ENCODE results near the gene MUC21.

The MUC21 gene

GRCh38 chr6:31025595-31025994 is 42.1 kb downstream of the MUC21 start:
- Histone ChIP-seq H3K79me2 (ENCODE audit: insufficient read depth, low read length) (no peaks in the 10 kb centered on the region), H3K27me3 (ENCODE audit: low read length) (no peaks in the 10 kb centered on the region), H3K9me2 (replicated peaks; ENCODE audit: insufficient read depth, low read length) (no peaks in the 10 kb centered on the region), H3K4me3 (ENCODE audit: insufficient read depth, low read length, poor library complexity, severe bottlenecking) (no peak overlapping the region), H3K9ac (ENCODE audit: low read length) (no peak overlapping the region), H3K36me3 (ENCODE audit: low read length) (no peaks in the 10 kb centered on the region), H4K20me1 (ENCODE audit: low read depth, low read length) (no peaks in the 10 kb centered on the region), H2AFZ (ENCODE audit: low read depth, low read length, severe bottlenecking) (no peak overlapping the region), H3F3A (ENCODE audit: insufficient read depth) (no peaks in the 10 kb centered on the region), H3K27ac (ENCODE audit: low read depth, low read length) (no peak overlapping the region), H3K4me2 (ENCODE audit: low read depth, low read length, poor library complexity, severe bottlenecking) (no peak overlapping the region), H3K9me3 (ENCODE audit: insufficient read depth, low read length) (no peaks in the 10 kb centered on the region)
- TF ChIP-seq CTCF (IDR thresholded peaks at IDR 0.05; ENCODE audit: insufficient read depth, low read length, poor library complexity, severe bottlenecking) (no peak), EZH2phosphoT487 (conservative IDR thresholded peaks at IDR 0.05; ENCODE audit: low read length) (no peak)

- H4K20me1 ChIP-seq (ENCODE audit: low read depth, low read length) = no peaks in the 10 kb centered on the region
Observed at GRCh38 chr6:31031095-31031494, 47.6 kb downstream of the MUC21 start.

GRCh38 chr6:31033075-31033474 is 49.6 kb downstream of the MUC21 start:
- Histone ChIP-seq H3K79me2 (ENCODE audit: insufficient read depth, low read length) (no peaks in the 10 kb centered on the region), H3K4me3 (ENCODE audit: insufficient read depth, low read length, poor library complexity, severe bottlenecking) (no peak overlapping the region), H3K27ac (ENCODE audit: low read depth, low read length) (no peak overlapping the region), H3K9ac (ENCODE audit: low read length) (no peak overlapping the region), H3K9me2 (replicated peaks; ENCODE audit: insufficient read depth, low read length) (no peaks in the 10 kb centered on the region), H4K20me1 (ENCODE audit: low read depth, low read length) (no peaks in the 10 kb centered on the region), H3K36me3 (ENCODE audit: low read length) (no peaks in the 10 kb centered on the region), H2AFZ (ENCODE audit: low read depth, low read length, severe bottlenecking) (no peak overlapping the region), H3K4me2 (ENCODE audit: low read depth, low read length, poor library complexity, severe bottlenecking) (no peak overlapping the region), H3F3A (ENCODE audit: insufficient read depth) (no peaks in the 10 kb centered on the region), H3K9me3 (ENCODE audit: insufficient read depth, low read length) (no peaks in the 10 kb centered on the region), H3K27me3 (ENCODE audit: low read length) (no peaks in the 10 kb centered on the region)
- no peak for TF ChIP-seq CTCF (IDR thresholded peaks at IDR 0.05; ENCODE audit: insufficient read depth, low read length, poor library complexity, severe bottlenecking)
- TF ChIP-seq EZH2phosphoT487 (conservative IDR thresholded peaks at IDR 0.05; ENCODE audit: low read length) = no peak

More at GRCh38 chr6:31031095-31031494, 47.6 kb downstream of the MUC21 start:
- Histone ChIP-seq H3K9me3 (ENCODE audit: insufficient read depth, low read length) (no peaks in the 10 kb centered on the region), H3K27ac (ENCODE audit: low read depth, low read length) (no peak overlapping the region), H3K4me2 (ENCODE audit: low read depth, low read length, poor library complexity, severe bottlenecking) (no peak overlapping the region), H3K27me3 (ENCODE audit: low read length) (no peaks in the 10 kb centered on the region), H2AFZ (ENCODE audit: low read depth, low read length, severe bottlenecking) (no peak overlapping the region), H3K9me2 (replicated peaks; ENCODE audit: insufficient read depth, low read length) (no peaks in the 10 kb centered on the region), H3K36me3 (ENCODE audit: low read length) (no peaks in the 10 kb centered on the region), H3K9ac (ENCODE audit: low read length) (no peak overlapping the region), H3F3A (ENCODE audit: insufficient read depth) (no peaks in the 10 kb centered on the region), H3K4me3 (ENCODE audit: insufficient read depth, low read length, poor library complexity, severe bottlenecking) (no peak overlapping the region), H3K79me2 (ENCODE audit: insufficient read depth, low read length) (no peaks in the 10 kb centered on the region)
- TF ChIP-seq CTCF (IDR thresholded peaks at IDR 0.05; ENCODE audit: insufficient read depth, low read length, poor library complexity, severe bottlenecking) = no peak
- no peak for TF ChIP-seq EZH2phosphoT487 (conservative IDR thresholded peaks at IDR 0.05; ENCODE audit: low read length)
